Tibial nerve (tissue), 4 donors: ENCODE data around the gene KCNJ18.
"Not testable (repeated sequence)": the region's sequence is repeated elsewhere in the genome, so short reads cannot be mapped to it uniquely, and the experiment has no call there.

ENCODE experiments used
- CTCF ChIP-seq, 5 experiments: fragments of 200-600 bp in 3 of 5; fragments of 450-650 bp in 2 of 5; sonication (generic) in 3 of 5; IDR thresholded peaks; one replicate each; pipeline ENCODE4 v1.5.1; 2016 to 2019; ENCODE audit warnings: antibody characterized with exemption in 5 of 5, mild to moderate bottlenecking in 3 of 5, moderate library complexity in 2 of 5
- EP300 ChIP-seq, 2 donors: sonication (generic); formaldehyde crosslinking; IDR thresholded peaks; one replicate each; pipeline ENCODE4 v1.6.1; 2017; ENCODE audit warnings: antibody characterized with exemption in 2 of 2, mild to moderate bottlenecking in 1 of 2
- POLR2A ChIP-seq, 2 donors: fragments of 450-650 bp; IDR thresholded peaks; one replicate each; pipeline ENCODE4 v1.6.1; 2017; ENCODE audit warnings: antibody characterized with exemption in 2 of 2, mild to moderate bottlenecking in 2 of 2, moderate library complexity in 2 of 2

- TF ChIP-seq CTCF, POLR2A, EP300 (IDR thresholded peaks at IDR 0.05): not testable (repeated sequence)
These were observed 21.8 kb upstream of the KCNJ18 start for GRCh38 chr17:21670361-21671155.
